ENCODE data around the gene CES3. TPM values are rescaled to one million over a fixed set of nuclear protein-coding genes. Genes with fewer than 3 reads are reported as not detected.

The CES3 gene, protein sequence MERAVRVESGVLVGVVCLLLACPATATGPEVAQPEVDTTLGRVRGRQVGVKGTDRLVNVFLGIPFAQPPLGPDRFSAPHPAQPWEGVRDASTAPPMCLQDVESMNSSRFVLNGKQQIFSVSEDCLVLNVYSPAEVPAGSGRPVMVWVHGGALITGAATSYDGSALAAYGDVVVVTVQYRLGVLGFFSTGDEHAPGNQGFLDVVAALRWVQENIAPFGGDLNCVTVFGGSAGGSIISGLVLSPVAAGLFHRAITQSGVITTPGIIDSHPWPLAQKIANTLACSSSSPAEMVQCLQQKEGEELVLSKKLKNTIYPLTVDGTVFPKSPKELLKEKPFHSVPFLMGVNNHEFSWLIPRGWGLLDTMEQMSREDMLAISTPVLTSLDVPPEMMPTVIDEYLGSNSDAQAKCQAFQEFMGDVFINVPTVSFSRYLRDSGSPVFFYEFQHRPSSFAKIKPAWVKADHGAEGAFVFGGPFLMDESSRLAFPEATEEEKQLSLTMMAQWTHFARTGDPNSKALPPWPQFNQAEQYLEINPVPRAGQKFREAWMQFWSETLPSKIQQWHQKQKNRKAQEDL
- total RNA-seq: 0.39 and 1.2 TPM in 2 replicates

DNA sequence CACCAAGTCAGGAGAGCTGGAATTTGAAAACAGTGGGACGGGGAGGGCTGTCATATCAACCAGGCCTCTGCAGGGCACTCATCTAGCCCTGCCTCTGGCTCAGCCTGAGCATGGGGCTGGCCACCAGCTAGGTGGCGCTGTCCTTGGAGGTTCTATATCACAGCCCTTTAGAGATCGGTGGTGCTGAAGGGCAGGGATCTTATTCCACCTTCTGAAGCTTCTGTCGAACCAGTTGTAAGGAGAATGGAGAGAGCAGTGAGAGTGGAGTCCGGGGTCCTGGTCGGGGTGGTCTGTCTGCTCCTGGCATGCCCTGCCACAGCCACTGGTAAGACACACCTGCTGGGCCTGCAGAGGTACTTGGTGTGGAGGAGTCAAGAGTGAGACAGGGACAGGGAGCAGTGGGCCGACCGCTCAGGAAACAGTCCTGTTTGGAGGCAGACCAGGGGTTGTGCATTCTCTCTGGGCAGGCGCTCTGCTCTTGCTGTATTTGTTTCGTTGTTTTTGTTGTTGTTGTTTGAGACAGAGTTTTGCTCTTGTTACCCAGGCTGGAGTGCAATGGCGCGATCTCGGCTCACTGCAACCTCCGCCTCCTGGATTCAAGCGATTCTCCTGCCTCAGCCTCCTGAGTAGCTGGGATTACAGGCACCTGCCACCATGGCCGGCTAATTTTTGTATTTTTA, at the start of gene CES3:
CES3 (plus strand) TSS at position 202 of the 680 bp plus-strand sequence; CDS start at position 244, 42 bp downstream.

DNA sequence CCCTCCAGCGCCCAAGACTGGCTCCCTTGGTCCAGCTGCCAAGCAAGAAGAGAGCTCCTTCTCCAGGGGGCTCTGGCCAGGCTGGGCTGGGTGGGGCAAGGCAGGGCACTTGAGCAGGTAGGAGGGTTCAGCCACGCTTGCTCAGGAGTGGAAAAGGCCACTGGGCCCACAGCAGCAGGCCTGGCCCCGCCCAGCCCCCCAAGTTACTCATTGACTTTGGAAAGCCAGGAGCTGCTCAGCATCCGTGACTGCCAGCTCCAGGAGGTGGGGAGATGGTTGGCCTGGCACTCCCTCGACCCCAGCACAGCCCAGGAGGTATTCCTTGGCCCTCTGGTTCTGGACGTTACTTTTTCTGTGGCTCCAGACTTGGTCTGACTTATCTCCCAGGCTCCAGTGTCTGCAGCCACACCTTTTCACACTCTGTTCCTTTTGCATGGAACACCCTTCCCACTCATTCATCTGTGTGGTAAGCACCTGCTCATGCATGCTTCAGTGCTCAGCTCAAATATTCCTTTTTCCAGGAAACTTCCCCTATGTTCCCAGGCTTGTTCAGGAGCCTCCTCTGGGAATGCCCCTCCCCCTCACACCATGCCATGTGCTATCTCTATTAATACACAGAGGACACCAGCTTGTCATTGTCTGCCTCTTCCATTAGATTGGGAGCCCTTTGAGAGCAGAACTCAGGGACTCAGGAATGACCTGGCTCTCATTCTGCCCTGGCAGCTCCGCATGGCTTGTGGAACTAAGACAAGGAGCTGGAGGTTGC, 42.1 kb upstream of the CES3 start, which contains the start of gene CDH16:
CDH16 (minus strand) TSS at position 83 of the 766 bp plus-strand sequence. CDS start 820 bp downstream, outside the sequence.

DNA sequence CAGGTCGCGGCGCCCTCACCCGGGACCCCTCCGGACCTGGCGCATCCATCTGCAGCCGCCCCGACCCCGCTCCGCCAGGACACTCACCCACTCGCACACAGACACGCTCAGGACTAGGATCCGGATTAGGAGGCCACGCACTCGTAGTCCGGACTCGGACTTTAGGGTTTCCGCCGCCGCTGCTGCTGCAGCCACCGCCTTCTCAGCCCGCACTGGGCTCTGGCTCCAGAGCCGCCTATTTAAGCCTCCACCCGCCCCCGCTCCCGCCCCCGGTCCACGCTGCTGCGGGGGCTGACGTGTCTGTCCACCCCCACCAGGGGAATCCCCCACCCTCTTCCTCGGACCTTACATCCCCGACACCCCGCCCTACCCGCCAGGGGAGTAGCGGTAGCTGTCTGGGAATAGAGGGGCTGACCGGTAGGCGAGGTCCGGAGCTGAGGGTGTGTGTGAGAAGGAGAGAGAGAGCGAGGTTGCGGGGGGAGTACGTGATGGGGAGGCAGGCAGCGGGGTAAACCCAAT, 35.7 kb upstream of the CES3 start, which contains the start of gene RRAD:
RRAD (minus strand) TSS at position 214 of the 519 bp plus-strand sequence. CDS start 356 bp downstream, outside the sequence.

DNA sequence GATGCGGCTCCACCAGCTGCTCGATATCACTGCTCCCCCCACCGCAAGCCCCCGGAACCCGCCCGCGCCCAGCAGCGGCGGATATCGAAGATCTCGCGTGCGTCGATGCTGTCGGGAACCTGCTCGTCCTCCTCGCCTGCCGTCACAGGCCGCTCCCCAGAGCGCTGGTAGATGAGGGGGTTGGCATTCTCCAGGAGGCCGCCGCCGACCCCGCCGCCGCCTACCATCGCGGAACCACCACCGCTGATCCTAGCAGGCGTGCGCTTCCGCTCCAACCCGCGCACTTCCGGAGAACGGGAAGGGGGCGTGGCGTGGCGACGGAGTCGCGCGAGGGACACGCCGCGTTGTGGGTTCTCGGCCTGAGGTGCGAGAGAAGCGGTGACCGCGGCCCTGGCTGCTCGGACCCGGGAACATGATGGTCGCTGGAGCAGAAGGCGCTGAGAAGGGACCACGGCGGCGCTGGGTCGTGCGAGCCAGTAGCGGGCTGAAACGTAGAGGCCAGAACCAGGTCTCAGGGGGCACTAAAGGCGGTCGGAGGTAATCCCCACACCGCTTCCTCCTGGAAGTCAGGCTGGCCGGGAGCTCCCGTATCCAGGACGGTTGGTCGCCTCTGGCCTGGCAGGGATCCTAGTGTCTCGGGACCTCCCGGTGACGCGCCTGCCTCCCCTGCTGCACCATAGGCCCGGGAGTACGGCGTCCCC, 26.8 kb upstream of the CES3 start, which contains the start of gene CIAO2B:
CIAO2B (minus strand) TSS at position 265 of the 701 bp plus-strand sequence; CDS start at position 227, 38 bp downstream.

DNA sequence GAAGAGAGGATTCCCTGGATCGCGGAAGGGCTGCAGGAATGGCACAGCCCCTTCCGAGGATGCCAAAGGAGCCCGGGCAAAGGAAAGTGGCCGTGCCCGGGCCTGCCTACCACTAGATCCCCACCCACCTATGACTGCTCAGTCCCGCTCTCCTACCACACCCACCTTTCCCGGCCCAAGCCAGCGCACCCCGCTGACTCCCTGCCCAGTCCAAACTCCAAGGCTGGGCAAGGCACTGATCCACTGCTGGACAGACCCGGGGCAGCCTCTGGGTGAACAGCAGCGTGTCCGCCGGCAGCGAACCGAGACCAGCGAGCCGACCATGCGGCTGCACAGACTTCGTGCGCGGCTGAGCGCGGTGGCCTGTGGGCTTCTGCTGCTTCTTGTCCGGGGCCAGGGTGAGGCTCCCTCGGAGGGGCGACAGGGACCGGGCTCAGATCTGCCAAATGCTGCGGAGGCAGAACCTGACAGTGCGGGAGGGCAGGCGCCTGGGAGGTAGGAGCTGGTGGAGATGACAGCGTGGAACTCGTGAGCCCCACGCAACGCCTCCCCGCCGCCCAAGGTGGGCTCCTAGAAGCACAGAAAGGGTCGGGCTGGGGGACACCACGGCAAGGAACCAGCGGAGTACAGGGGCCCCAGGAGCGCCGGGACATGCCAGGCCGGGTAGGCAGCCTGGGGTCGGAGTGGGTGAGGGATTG, 25.6 kb upstream of the CES3 start, which contains the start of gene CES2:
CES2 (plus strand) TSS at position 203 of the 698 bp plus-strand sequence; CDS start at position 323, 120 bp downstream.

DNA sequence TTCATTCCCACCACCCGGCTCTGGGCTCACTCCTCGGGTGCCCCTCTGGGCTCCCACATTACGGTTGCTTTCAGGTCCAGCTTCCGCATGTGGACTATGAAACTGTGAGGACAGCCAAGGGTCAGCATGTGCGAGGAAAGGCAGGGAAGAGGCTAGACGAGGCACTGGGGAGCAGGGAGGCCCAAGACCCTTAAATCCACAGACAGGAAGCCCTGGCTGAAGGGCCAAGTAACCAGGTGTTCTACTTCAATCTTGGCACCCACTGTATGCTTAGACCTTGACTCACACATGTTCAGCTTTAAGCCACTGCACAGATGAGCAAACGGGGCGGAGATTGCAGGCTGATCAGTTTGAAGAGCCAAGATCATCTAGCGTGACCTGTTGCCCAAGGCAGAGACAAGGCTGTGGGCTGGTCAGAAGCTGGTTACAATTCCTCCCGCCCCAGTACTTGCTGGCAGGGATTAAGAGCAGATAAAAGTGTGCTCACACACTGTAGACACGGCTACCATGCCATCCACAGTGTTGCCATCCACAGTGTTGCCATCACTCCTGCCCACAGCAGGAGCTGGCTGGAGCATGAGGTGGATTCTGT, 27.2 kb downstream of the CES3 start, which contains the start of gene CES4A:
CES4A (plus strand) TSS at position 393 of the 592 bp plus-strand sequence; CDS start at position 577, 184 bp downstream.

Other genes with a start within 250 kb of the CES3 start
- 165 and 178 TPM in 2 replicates for gene DYNC1LI2, start 209.7 kb upstream of the CES3 start, total RNA-seq
- 0.07 TPM in 1 of 2 replicates, not detected in the other for gene TERB1, start 159.7 kb upstream of the CES3 start, total RNA-seq
- 44.5 and 47.8 TPM in 2 replicates for gene NAE1, start 130.3 kb upstream of the CES3 start, total RNA-seq
- gene CA7, start 116.9 kb upstream of the CES3 start, total RNA-seq: not detected in 2 replicates
- 11.4 and 17.6 TPM in 2 replicates for gene PDP2, start 80.8 kb upstream of the CES3 start, total RNA-seq
- gene CDH16, start 42.4 kb upstream of the CES3 start, total RNA-seq: not detected in 2 replicates
- gene RRAD, start 35.7 kb upstream of the CES3 start, total RNA-seq: 14.9 and 36.8 TPM in 2 replicates
- gene CIAO2B, start 26.9 kb upstream of the CES3 start, total RNA-seq: 125 and 137 TPM in 2 replicates
- 31.9 and 35.9 TPM in 2 replicates for gene CES2, start 25.8 kb upstream of the CES3 start, total RNA-seq
- gene CES4A, start 27.3 kb downstream of the CES3 start, total RNA-seq: 0.99 and 1.8 TPM in 2 replicates
- gene CBFB, start 67.9 kb downstream of the CES3 start, total RNA-seq: 57.0 and 57.7 TPM in 2 replicates
- gene PHAF1, start 148.7 kb downstream of the CES3 start, total RNA-seq: 20.0 and 22.0 TPM in 2 replicates
- gene B3GNT9, start 189.7 kb downstream of the CES3 start, total RNA-seq: 47.2 and 55.1 TPM in 2 replicates
- 18.2 and 18.9 TPM in 2 replicates for gene TRADD, start 198.6 kb downstream of the CES3 start, total RNA-seq
- 11.9 and 12.8 TPM in 2 replicates for gene FBXL8, start 198.7 kb downstream of the CES3 start, total RNA-seq
- 12.1 and 23.0 TPM in 2 replicates for gene HSF4, start 203.5 kb downstream of the CES3 start, total RNA-seq
- gene NOL3, start 209.3 kb downstream of the CES3 start, total RNA-seq: 42.4 and 43.0 TPM in 2 replicates
- 16.9 and 20.5 TPM in 2 replicates for gene MATCAP1, start 222.7 kb downstream of the CES3 start, total RNA-seq
- gene EXOC3L1, start 228.9 kb downstream of the CES3 start, total RNA-seq: 0.13 TPM in 1 of 2 replicates, not detected in the other
- 44.6 and 64.7 TPM in 2 replicates for gene E2F4, start 230.9 kb downstream of the CES3 start, total RNA-seq
- gene ELMO3, start 237.9 kb downstream of the CES3 start, total RNA-seq: 0.26 and 0.76 TPM in 2 replicates

All from smooth muscle cell of the pulmonary artery (primary cell).